HG03025 (cell line): ENCODE measurements around the gene HTR1D.
"Not testable (repeated sequence)": the region's sequence is repeated elsewhere in the genome, so short reads cannot be mapped to it uniquely, and the experiment has no call there.

Source experiments
- ATAC-seq: cut with Tn5 transposase; IDR thresholded peaks from one replicate; pipeline ENCODE4 v1.9.1; 2021; ENCODE audit warnings: mild to moderate bottlenecking, moderate library complexity; ENCODE audit not compliant: unreplicated experiment, low FRiP score

The HTR1D gene, protein sequence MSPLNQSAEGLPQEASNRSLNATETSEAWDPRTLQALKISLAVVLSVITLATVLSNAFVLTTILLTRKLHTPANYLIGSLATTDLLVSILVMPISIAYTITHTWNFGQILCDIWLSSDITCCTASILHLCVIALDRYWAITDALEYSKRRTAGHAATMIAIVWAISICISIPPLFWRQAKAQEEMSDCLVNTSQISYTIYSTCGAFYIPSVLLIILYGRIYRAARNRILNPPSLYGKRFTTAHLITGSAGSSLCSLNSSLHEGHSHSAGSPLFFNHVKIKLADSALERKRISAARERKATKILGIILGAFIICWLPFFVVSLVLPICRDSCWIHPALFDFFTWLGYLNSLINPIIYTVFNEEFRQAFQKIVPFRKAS

DNA sequence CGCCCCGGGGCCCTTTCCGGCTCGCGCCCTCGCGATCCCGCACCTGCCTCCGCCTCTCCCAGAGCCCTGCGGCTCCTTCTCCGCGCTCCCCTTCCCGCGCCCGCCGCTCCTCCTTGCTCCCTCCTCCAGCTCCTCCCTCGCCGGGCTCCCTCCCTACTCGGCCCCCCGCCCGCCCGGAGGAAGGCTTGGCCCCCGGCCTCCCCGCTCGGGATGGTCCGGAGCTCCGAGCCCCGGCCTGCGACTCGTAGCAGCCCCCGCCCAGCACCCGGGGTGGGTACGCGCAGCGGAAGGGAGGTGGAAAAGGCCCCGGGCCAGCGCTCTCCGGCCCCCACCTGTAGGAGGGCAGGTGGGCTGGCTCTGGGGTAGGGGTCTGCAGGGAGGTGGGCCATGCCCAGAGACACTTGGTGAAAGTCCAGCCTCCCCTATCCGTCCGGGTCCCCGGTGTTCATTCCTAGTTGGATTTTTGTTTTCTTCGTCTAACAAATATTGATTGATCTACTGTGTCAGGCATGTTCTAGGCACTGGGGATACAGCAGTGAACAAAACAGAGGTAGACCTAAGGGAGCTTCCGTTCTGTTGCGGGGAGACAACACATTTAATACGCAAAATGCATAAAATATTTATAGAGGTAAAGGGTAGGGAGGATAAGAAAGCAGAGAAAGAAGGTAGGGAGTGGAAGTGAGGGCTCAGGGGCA is at the start of gene HTR1D:
HTR1D (minus strand) TSS at position 82 of the 695 bp plus-strand sequence. CDS start 23,283 bp downstream, outside the sequence.
- ATAC-seq = no peak

DNA sequence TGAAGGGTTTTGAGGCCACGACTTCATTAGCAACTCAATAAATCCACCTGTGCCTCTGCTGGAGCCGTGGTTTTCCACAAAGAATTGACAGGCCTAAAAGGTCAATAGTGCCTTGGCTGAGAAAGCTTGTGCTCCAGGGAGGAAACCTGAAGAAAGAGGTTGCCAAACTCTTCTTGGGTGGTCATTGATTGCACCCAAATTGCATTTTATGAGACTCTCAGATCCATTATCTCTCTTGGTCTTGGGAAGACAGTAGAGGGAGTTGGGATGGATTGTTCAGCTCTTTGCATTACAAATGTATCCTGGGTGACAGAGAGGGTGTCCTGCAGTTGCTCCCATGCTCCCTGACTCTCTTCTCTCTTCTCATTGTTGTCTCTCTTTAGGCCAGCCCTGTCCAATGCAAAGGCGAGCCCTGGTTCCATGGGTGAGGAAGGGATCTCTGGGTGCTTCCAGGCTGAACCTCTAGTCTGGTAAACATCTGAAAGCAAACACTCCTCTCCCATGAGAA is 46.1 kb upstream of the HTR1D start:
- no peak for ATAC-seq

GRCh38 chr1:23258082-23258481 is 40.8 kb upstream of the HTR1D start:
- ATAC-seq = not testable (repeated sequence)

- ATAC-seq = not testable (repeated sequence)
Measured at GRCh38 chr1:23257371-23257770, 40.1 kb upstream of the HTR1D start.

DNA sequence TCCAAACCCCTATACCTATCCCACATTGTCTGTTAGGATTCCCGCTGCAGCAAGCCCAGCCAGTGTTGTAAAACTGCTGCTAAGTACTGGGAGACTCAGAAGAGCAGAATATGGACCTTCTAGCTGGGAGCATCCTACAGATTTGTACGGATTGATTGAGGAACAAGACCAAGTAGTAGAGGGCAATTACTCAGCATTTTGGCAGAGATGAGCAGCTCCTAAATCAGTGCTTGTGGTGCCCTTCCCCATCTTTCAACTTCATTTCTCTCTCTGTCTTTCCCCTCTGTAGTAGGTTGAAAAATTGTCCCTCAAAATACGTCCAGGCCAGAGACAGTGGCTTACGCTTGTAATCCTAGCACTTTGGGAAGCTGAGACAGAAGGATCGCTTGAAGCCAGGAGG is 37.3 kb upstream of the HTR1D start:
- ATAC-seq = no peak

DNA sequence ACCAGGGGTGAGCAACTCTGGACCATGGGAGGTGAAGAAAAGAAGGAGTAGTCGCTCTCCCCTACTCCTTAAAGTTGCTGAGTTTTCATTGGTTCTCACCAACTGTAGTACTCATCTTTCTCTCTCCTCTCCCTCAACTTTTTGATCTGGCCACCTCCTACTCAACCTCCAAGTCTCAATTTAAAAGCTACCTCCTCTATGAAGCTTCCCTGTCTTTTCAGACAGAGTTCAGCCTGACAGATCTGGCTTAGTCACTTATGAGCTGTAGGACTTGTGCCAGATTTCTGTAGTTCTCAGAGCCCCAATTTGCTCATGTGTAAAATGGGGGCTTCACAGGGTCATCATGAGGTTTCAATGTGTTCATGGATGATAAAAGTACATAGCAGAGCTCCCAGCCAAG is 34.5 kb upstream of the HTR1D start:
- ATAC-seq = no peak

DNA sequence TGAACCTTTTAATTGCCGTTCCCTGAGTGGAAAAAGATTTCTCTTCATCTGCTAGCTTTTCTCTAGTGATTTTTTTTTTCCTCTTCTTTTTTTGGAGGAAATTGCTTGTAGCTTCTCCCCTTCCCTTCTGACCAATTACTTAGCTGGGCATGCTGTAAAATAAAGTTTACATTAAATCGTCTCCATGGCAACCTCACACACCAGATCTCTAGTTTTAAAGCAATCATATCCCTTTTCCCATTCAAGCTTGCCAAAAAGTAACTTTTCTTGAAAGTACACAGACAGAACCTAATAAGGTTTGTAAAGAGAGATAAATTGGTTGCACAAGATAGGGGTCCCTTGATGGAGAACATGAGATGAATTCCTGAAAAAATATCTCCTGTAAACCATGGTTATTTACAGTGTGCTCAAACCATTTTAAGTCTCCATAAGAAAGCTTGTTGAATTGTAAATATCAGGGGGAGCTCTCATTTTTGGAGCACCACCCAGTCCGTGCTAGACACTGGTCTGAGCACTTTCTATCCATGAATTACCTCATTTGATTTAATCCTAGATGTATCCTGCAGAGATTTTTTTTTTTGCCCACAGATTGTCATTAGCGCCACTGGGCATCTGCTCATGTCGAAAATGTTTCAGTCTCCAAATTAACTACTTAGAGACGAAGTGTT is 32.6 kb upstream of the HTR1D start:
- no peak for ATAC-seq

- ATAC-seq = no peak
Measured at GRCh38 chr1:23247276-23247675, 30.0 kb upstream of the HTR1D start.

DNA sequence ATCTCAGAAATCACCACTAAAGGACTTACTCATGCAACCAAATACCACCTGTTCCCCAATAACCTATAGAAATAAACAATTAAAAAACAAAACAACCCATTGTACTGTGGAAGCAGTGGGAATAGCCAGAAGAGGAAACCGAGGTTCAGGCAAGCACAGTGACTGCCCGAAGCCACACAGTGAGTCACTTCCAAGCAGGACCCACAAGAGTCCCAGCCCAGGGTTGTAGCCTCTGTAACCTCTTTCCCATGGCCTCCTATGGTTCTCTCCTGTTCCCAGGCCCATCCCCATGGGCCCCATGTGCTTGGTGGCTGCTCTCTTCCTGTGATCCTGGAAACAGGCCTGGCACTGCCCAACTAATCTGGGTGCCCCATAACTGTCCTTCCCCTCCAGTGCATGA is 29.0 kb upstream of the HTR1D start:
- no peak for ATAC-seq

DNA sequence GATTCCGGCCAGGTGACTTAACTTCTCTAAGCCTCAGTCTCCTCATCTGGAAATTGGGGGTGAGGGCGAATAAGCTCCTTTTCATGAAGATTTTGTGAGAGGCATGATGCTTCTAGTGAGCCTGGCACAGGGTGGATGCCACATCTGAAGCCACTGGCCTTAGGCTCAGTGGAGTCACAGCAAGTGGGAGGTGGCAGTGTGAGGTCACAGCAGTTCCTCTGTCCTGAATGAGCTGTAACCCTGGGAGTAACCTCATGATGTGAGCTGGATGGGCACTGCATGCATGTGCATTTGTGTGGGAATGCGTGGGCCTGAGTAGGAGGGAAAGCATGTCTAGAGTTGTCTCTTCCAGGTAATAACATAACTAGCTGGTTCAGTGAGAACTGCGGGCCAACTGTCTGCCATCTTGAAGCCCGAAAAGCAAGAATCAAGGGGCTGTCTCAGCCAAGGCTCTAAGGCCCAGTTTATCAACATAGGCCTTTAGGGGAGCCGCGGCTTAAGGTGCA is 27.0 kb upstream of the HTR1D start:
- no peak for ATAC-seq

DNA sequence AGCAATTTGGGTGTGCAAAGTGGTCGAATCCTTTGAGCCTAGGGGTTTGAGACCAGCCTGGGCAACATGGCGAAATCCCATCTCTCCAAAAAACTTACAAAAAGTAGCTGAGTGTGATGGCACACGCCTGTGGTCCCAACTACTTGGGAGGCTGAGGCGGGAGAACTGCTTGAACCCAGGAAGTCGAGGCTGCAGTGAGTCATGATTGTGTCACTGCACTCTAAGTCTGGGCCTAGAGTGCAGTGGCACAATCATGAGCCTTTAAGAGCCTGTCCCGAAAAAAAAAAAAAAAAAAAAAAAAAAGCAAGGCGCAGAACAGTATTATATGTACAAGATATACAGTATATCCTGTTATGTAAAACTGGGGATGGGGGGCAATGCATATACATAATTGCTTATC is 25.1 kb upstream of the HTR1D start:
- ATAC-seq = no peak

DNA sequence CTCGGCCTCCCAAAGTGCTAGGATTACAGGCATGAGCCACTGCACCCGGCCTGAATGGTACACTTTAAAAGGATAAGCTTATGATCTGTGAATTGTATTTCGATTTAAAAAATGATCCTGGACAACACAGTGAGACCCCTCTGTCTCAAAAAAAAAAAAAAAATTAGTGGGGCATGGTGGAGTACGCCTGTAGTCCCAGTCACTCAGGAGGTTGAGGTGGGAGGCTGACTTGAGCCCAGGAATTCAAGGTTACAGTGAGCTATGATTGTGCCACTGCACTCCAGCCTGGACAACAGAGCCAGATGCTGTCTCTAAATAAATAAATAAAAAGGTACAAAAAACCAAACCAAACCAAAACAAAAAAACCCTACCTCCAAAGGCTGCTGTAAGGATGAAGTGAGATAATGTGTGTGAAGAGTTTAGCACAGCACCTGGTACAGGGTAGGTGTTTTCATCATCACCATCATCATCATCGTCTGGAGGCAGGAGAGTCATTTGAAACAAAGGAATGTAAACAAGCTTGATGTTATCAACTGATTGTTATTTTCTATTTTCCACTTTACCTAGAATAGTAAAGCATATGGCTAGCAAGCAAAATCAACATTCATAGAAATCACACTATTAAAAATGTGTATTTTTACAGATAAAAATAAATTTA is 22.5 kb upstream of the HTR1D start:
- no peak for ATAC-seq

GRCh38 chr1:23238565-23238964 is 21.3 kb upstream of the HTR1D start:
- ATAC-seq = no peak

DNA sequence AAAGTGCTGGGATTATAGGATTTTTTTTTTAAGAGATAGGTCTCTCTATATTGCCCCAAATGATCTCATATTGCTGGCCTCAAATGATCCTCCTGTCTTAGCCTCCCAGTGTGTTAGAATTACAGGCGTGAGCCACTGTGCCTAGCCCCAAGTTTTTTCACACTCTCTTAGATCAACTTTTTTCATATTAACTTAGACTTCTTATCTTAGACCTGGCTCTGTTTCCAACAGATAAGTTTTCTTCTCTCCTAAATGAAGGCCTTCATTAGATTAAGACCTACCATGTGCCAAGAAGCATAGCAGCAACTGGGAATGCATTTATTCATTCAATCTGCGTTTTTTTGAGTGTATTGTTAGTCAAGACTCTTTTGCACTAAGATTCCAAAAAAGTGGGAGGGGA is 20.2 kb upstream of the HTR1D start:
- no peak for ATAC-seq

DNA sequence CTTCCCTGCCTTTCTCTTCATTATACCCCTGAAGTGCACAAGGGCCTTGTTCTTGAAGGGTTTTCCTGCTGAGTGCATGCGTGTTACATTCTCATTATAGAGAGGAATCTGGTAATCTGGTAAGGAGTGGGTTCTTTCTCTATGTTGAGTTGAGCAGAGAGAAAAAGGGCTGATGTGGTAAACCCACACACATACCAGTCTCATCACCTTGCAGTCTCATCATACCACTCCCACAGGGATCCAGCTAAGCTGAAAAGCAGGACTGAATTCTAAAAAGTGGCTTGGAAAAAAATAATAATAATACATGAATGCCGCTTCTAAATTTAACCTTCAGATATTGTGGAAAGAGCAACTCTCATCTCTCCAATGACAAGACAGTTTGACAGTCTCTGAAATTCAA is 10.5 kb upstream of the HTR1D start:
- ATAC-seq = no peak

- no peak for ATAC-seq
Measured at GRCh38 chr1:23224739-23225648, 7.7 kb upstream of the HTR1D start.

DNA sequence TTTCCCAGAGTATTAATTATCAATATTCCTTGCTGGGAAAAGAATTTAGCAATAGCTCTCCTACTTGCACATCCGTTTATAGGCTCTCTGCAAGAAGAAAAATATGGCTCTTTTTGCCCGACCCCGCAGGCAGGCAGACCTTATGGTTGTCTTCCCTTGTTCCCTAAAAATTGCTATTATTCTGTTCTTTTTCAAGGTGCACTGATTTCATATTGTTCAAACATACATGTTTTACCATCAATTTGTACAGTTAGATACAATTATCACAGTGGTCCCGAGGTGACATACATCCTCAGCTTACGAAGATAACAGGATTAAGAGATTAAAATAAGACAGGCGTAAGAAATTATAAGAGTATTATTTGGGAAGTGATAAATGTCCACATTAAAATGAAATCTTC is 6.7 kb upstream of the HTR1D start:
- not testable (repeated sequence) for ATAC-seq

DNA sequence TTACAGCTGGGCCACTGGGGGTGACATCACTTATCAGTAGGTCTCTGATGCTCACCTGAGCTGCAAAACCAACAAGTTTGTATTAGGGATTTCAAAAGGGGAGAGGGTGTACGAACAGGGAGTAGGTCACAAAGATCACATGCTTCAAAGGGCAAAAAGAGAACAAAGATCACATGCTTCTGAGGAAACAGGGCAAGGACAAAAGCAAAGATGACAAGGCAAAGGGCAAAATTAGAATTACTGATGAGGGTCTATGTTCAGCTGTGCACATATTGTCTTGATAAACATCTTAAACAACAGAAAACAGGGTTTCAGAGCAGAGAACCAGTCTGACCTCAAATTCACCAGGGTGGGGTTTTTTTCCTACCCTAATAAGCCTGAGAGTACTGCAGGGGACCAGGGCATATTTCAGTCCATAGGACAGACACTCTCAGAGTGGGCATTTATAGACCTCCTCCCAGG is 6.2 kb upstream of the HTR1D start:
- ATAC-seq = not testable (repeated sequence)

DNA sequence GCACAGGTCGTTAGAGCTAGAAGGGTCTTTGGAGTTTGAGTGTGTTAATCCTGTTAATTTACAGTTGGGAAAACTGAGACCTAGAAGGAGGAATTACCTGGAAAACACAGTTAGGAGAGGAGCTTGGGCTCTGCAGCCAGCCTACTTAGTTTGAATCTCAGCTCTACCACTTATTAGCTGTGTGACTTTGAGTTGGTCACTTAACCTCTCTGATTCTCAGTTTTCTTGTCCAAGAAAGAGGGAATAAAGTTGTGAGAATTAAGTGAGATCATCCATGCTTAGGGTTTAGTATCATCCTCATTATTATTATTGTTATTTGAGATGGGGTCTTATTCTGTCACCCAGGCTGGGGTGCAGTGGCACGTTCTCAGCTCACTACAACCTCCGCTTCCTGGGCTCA is 5.4 kb upstream of the HTR1D start:
- no peak for ATAC-seq
